ENCODE results near the gene CNTN4. TPM values are rescaled to one million over a fixed set of nuclear protein-coding genes. Genes with fewer than 3 reads are reported as not detected.

The CNTN4 gene
- polyA plus RNA-seq, 1 donor from 2014 or later = not detected

DNA sequence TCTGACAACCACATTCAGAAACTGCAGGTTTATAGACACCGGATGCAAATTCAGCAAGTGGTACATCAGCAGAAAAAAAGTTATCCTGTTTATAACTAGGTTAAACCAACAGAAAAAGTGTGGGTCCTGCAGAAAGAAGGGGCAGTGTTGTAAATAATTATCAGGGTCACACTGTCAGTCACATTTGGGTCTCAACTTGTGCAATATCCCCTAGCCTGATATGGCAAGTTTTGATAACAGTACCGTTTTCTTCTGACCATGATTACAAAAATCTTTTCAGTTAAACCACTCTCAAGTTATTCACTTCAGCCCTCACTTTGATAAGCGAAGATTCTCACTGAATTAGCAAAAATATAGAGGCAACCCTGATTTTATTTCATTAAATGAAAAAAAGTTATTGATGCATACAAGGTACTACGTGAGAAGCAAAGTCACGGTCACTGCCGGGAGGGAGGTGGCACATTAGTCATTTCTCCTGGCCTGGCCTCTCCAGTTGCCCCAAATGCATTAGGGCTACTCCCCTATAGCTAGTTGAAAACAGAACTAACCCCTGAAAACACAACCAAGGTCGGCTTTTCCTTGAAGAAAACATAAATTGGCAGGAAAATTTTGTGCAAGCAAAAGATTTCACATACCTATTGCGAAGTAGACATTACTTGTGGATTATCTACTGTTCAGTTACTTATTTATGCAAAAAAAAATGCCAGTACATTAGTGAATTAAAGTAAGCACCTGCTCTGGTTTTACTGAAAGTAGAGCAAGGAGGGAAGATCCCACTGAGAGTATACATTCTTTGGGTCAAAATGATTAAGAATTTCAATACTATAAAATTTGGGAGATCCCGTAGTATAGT is 982.9 kb downstream of the CNTN4 start:
- peak overlapping the region; percentile 4 to 79 (median 28) for H3K4me3 Mint-ChIP-seq
- no peaks in the 10 kb centered on the region for H3K27me3 Mint-ChIP-seq
- no peak overlapping the region for H3K27ac Mint-ChIP-seq
- no peaks in the 10 kb centered on the region for H3K9me3 Mint-ChIP-seq
- peaks cover 21 to 29% (median 26%) of the 10 kb centered on the region in 3 donors for H3K4me1 Mint-ChIP-seq
- H3K36me3 Mint-ChIP-seq = peaks cover 7% of the 10 kb centered on the region

DNA sequence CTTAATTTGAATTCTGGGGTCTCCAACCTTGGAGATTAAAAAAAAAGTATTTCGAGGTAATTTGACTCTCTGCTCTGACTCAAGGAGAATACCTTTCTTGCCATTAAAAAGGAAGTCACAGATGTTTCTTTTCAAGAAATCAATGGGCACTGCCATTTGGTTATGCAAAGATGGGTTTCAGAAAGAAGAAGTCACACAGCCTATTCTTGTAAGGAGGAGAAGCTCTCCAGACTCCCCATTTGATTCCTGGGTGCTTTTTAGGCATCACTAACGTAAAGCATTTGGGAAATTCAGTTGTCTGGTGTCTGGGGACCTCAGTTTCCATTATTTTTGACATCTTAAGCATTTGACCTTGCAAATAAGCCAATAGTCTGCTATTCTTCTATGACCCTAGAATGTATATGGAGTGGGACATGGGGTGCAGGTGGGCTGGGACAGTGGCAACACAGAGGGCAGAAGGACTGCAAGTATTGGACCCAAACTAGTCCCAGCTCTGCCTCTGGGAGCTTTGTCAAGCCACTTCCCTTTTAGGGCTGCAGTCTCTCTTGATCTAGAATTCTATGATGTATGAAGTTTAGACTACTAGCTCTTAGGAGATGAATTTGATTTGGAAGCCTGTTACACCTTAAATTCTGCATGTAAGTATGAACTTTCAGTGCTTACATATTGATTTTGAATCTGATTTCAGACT is 983.7 kb downstream of the CNTN4 start:
- peak overlapping the region in 1 of 3 donors; percentile 61 for H3K27ac Mint-ChIP-seq
- H3K4me3 Mint-ChIP-seq = peak overlapping the region; percentile 4 to 79 (median 28)
- H3K9me3 Mint-ChIP-seq = no peaks in the 10 kb centered on the region
- H3K27me3 Mint-ChIP-seq = no peaks in the 10 kb centered on the region
- peaks cover 23 to 29% (median 28%) of the 10 kb centered on the region in 3 donors for H3K4me1 Mint-ChIP-seq
- peaks cover 7% of the 10 kb centered on the region for H3K36me3 Mint-ChIP-seq

DNA sequence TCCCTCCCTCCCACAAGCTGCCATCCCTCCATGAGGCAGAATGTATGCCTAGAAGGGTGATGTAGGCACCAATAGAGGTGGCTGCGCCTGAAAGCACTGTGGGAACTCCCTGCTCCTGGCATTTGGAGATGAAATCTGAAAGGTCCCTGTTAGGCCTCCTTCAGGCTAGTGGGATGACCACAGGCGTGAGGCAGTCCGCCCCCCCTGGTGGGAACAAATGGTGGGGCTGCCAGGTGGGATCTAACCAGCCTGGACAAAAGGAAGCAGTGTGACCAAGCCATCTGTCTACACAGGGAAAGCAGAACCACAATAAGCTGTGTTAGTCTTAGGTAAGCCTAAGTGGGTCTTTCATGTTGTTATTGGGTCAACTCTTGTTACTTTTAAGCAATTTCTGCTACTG is 986.2 kb downstream of the CNTN4 start:
- H3K4me1 Mint-ChIP-seq = peaks cover 41 to 44% (median 44%) of the 10 kb centered on the region in 3 donors
- H3K27me3 Mint-ChIP-seq = no peaks in the 10 kb centered on the region
- H3K4me3 Mint-ChIP-seq = no peak overlapping the region
- H3K36me3 Mint-ChIP-seq = no peaks in the 10 kb centered on the region
- H3K9me3 Mint-ChIP-seq = no peaks in the 10 kb centered on the region
- no peak overlapping the region for H3K27ac Mint-ChIP-seq

DNA sequence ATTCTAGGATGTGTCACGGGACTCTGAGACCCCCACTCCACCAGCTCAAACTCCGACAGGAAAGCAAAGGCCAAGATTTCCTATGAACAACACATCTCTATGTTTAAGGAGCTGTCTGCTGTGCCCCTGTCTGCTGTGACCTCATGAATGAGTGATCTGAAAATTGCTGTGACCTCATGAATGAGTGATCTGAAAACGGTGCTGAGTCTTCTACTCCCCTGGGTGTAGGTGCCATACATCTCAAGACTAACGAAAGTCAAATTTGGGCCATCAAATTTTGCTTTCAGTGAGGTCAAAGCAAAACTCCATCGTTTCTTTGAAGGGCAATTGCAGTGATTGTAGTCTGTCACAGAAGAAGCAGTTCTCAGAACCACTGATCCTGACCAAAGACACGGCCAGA is 987.1 kb downstream of the CNTN4 start:
- H3K9me3 Mint-ChIP-seq = no peaks in the 10 kb centered on the region
- H3K36me3 Mint-ChIP-seq = peaks cover 1% of the 10 kb centered on the region
- no peak overlapping the region for H3K4me3 Mint-ChIP-seq
- H3K27ac Mint-ChIP-seq = no peak overlapping the region
- no peaks in the 10 kb centered on the region for H3K27me3 Mint-ChIP-seq
- H3K4me1 Mint-ChIP-seq = peaks cover 41 to 44% (median 44%) of the 10 kb centered on the region in 3 donors

DNA sequence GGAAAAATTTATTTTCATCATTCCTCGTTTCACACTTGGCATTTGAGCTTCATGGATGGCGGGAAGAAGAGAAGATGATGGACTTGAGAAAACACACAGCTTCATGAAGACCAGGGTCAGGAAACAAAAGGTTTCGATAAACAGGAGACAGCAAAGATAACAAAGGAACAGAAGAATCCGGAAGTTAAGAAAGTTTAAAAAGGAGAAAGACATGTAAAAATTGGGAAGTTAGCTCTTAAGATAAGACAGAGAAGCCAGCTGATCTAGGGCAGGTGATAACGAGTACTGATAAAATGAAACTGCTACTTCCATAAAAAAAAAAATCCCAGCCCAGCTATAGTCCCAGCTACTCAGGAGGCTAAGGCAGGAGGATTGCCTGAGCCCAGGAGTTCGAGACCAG is 987.6 kb downstream of the CNTN4 start:
- peaks cover 3% of the 10 kb centered on the region for H3K36me3 Mint-ChIP-seq
- H3K27ac Mint-ChIP-seq = no peak overlapping the region
- peaks cover 39 to 42% (median 42%) of the 10 kb centered on the region in 3 donors for H3K4me1 Mint-ChIP-seq
- H3K9me3 Mint-ChIP-seq = no peaks in the 10 kb centered on the region
- no peaks in the 10 kb centered on the region for H3K27me3 Mint-ChIP-seq
- no peak overlapping the region for H3K4me3 Mint-ChIP-seq

DNA sequence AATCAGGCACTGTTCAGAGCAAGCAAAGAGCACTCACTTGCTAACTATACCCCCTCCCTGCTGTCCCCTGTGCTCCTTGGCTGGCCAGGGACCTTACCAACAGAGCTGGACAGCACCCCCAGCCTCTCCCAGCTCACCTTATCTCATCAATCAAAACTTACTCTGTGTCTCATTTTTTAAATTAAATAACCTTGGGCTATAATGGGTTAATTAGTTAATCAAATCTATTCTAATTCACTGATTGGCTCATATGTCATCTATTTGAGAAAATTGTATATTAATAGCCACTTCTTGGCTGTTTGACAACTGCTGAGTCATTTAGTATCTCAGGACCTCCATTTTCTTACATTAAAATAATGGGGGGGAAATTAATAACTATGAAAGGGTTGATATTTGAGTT is 988.6 kb downstream of the CNTN4 start:
- peaks cover 3% of the 10 kb centered on the region for H3K36me3 Mint-ChIP-seq
- H3K4me1 Mint-ChIP-seq = peaks cover 29 to 33% (median 31%) of the 10 kb centered on the region in 3 donors
- H3K27ac Mint-ChIP-seq = no peak overlapping the region
- H3K9me3 Mint-ChIP-seq = no peaks in the 10 kb centered on the region
- H3K4me3 Mint-ChIP-seq = no peak overlapping the region
- no peaks in the 10 kb centered on the region for H3K27me3 Mint-ChIP-seq

DNA sequence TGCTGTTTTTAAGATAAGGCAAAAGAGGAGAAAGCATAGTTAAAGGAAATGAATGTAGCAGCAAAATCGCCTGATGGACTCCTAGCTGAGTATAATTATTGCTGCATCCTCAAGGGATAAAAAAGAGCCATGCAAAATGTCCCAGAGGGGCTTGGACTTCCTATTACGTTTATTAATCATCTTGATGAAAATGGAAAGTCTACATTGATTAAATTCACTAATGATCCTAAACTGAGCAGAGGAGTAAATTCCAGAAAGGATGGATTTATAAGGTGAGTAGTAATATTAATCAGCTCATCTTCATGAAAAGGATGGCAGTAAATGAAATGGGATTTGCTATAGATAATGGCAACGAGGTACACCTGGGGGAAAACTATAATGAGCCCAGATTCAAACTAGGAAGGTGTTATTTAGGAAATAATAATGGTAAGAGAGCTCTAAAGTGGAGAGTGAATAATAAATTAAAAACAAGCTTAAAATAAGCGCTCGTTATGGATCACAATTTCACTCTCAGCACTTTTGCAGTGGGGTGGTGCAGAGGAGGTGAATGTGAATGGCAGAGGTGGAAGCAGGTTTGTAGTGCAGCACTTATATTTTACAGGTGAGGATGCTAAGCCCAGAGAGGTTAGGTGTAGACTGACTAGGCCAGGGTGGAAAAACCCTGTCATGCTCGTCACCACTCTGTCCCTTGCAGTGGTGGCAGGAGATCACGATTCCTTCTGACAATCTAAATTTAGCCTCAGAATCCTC is 989.2 kb downstream of the CNTN4 start:
- peaks cover 3% of the 10 kb centered on the region for H3K27me3 Mint-ChIP-seq
- H3K27ac Mint-ChIP-seq = no peak overlapping the region
- H3K9me3 Mint-ChIP-seq = no peaks in the 10 kb centered on the region
- H3K36me3 Mint-ChIP-seq = peaks cover 3% of the 10 kb centered on the region
- H3K4me1 Mint-ChIP-seq = peaks cover 23 to 27% (median 26%) of the 10 kb centered on the region in 3 donors
- peak overlapping the region in 1 of 4 donors; percentile 34 for H3K4me3 Mint-ChIP-seq

DNA sequence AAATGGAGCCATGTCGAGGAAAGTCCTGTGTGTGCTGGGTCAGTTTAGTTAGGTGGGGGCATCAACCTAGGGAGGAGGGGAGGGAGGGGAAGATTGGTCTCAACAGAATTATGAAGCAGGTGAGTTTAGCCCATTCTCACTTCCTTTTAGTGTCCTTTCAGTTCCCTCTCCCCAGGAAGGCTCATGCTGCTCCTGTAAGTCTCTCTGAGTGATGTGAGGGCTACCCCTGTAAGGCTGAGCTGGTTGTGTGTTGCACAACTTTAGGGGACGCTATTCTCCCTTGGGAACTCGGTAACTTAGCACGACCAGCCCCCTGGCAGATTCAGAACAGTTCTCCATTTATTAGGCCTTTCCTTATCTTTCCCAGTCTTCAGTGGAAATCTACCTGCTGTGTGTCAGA is 990.4 kb downstream of the CNTN4 start:
- H3K27ac Mint-ChIP-seq = peak overlapping the region in 1 of 3 donors; percentile 85
- H3K27me3 Mint-ChIP-seq = peaks cover 4% of the 10 kb centered on the region
- H3K4me3 Mint-ChIP-seq = peak overlapping the region in 2 of 4 donors; percentile 13 to 82
- H3K9me3 Mint-ChIP-seq = no peaks in the 10 kb centered on the region
- H3K36me3 Mint-ChIP-seq = peaks cover 3% of the 10 kb centered on the region
- peaks cover 20 to 23% (median 23%) of the 10 kb centered on the region in 3 donors for H3K4me1 Mint-ChIP-seq

DNA sequence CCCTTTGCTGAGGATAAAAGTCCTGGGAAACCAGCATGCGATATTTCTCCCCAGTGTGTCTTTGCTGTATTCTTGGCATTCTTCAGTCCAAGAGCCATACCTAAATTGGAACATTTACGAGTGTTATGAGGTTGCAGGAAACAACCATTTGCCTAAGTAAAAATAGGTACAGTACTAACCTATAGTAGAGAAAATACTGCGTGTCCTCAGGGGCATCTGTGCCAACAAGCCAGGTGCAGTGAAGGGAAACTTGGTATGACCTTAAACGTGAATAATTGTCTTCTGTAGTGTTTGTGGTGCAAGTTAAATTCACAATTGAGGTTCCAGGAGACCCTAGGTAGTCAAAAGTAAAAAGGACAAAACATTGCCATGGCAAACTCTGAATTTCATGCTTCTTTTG is 999.3 kb downstream of the CNTN4 start:
- Mint-ChIP-seq H3K27ac (no peak overlapping the region), H3K27me3 (peaks cover 5% of the 10 kb centered on the region), H3K9me3 (no peaks in the 10 kb centered on the region), H3K36me3 (peaks cover 3% of the 10 kb centered on the region), H3K4me3 (peak overlapping the region in 2 of 4 donors; percentile 49 to 82), H3K4me1 (peaks cover 6 to 37% (median 22%) of the 10 kb centered on the region in 3 donors)

DNA sequence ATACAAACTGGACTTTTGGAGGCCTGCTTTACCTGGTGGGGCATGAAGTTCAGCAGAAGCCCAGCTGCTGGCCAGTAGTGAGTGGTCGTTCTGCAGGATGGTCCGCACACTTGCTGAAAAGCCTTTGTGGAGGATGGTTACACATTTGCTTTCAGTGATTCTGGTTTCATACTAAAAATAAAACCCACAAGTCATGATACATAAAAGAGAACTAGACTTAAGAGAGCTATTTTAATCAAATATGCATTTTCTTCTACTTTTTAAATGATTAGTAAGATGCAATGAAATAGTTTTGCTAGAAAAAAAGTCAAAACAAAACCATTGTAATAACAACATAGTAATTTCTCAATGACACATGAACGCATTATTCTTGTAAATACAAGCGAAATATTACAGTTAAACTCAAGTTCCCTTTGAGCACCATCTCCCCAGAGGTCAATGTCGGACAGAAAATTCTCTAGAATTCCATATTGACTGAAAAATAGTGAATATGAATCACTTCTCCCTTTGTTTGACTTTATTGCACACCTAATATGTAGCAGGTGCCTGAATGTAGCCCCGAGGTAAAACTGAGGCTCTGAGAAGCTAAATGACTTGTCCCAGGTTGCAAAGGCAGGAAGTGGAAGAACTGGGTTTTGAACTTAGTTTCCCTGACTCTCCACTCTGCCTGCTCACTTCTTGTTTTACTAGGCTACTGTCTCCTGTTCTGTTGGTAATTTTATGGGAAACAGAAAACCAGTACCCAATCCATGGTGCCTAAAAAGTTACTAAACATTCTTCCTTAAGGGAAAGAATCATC is 1003.2 kb downstream of the CNTN4 start:
- peaks cover 6% of the 10 kb centered on the region for H3K27me3 Mint-ChIP-seq
- peak overlapping the region in 1 of 4 donors; percentile 30 for H3K4me3 Mint-ChIP-seq
- peaks cover 15 to 41% (median 27%) of the 10 kb centered on the region in 3 donors for H3K4me1 Mint-ChIP-seq
- peaks cover 3% of the 10 kb centered on the region for H3K36me3 Mint-ChIP-seq
- H3K9me3 Mint-ChIP-seq = no peaks in the 10 kb centered on the region
- peak overlapping the region in 1 of 3 donors; percentile 45 for H3K27ac Mint-ChIP-seq

DNA sequence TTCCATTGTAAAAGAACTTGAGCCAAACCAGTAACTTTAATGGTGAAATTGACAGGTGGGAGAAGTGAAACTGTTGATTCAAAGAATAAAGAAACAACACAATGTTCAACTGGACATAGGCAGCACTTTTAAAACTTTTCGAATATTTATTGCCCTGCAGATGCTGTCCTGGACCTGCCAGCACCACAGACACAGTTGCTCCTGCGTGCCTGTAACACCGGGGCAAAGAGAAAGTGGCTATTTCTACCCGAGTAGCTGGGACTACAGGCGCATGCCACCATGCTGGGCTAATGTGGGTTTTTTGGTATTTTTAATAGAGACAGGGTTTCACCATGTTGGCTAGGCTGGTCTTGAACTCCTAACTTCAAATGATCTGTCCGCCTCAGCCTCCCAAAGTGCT is 1004.1 kb downstream of the CNTN4 start:
- peak overlapping the region in 1 of 4 donors; percentile 2 for H3K4me3 Mint-ChIP-seq
- H3K27me3 Mint-ChIP-seq = peaks cover 4% of the 10 kb centered on the region
- peaks cover 3% of the 10 kb centered on the region for H3K36me3 Mint-ChIP-seq
- H3K27ac Mint-ChIP-seq = no peak overlapping the region
- H3K9me3 Mint-ChIP-seq = no peaks in the 10 kb centered on the region
- H3K4me1 Mint-ChIP-seq = peaks cover 16 to 38% (median 28%) of the 10 kb centered on the region in 3 donors

DNA sequence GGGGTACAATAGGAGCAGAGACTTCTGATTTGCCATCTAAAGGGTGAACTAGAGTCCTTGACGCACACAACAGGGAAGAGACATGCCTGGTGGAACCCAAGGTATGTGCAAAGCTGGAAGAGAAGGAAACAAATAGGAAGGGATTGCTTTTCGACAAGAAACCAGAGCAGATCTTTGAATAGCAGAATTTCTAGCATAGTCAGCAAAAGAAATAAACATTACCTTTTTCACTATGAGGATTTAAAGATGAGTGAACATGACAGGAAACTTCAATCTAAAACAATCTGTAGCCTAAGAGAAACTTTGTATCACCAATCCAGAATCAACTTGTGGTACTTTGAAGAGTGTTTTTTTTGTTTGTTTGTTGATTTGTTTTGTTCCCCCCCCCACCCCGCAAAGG is 1006.6 kb downstream of the CNTN4 start:
- H3K9me3 Mint-ChIP-seq = no peaks in the 10 kb centered on the region
- peak overlapping the region in 1 of 3 donors; percentile 20 for H3K27ac Mint-ChIP-seq
- H3K27me3 Mint-ChIP-seq = peaks cover 4% of the 10 kb centered on the region
- peaks cover 24 to 42% (median 36%) of the 10 kb centered on the region in 3 donors for H3K4me1 Mint-ChIP-seq
- H3K4me3 Mint-ChIP-seq = peak overlapping the region in 2 of 4 donors; percentile 2 to 6
- no peaks in the 10 kb centered on the region for H3K36me3 Mint-ChIP-seq

DNA sequence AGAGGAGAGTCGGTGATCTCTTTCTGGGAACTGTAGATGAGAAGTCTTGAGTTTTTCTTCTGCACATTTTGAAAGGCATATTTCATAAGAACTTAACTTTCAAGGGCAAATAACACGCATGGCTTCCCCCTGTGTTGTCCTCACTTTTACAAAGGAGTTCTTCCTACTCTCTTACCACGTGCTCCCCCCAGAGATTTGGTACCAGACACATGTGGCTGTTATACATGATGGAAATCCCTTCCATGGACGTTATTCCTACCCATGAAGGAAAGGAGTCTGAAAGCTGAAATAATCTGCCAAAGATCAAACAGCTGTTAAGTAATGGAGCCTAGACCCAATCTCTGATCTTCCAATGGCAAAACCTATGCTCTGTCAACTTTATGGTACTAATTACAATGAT is 1007.1 kb downstream of the CNTN4 start:
- Mint-ChIP-seq H3K27me3 (peaks cover 4% of the 10 kb centered on the region), H3K9me3 (no peaks in the 10 kb centered on the region), H3K27ac (peak overlapping the region in 1 of 3 donors; percentile 11), H3K4me3 (peak overlapping the region in 3 of 4 donors; percentile 2 to 32 (median 6)), H3K4me1 (peaks cover 30 to 48% (median 41%) of the 10 kb centered on the region in 3 donors), H3K36me3 (no peaks in the 10 kb centered on the region)

DNA sequence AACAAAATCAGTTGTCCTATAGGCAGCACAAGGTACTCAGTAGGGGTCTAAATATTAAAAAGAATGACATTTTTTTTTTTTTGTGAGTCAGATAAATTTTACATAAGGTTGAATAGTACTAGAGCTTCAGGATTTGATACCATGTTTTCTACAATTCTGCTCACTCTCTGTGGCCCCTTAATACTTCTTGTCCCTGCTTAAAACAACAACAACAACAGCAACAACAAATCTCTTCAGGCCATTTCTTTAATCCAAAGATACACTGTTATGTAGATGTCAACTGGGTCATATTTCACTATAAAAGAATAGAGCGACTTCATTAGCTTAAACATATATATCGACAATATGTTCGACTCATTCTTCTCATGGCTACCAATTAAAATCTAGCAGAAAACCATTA is 1008.5 kb downstream of the CNTN4 start:
- Mint-ChIP-seq H3K27ac (peak overlapping the region in 1 of 3 donors; percentile 60), H3K36me3 (no peaks in the 10 kb centered on the region), H3K9me3 (no peaks in the 10 kb centered on the region), H3K27me3 (peaks cover 4% of the 10 kb centered on the region), H3K4me1 (peaks cover 34 to 45% (median 41%) of the 10 kb centered on the region in 3 donors), H3K4me3 (peak overlapping the region in 2 of 4 donors; percentile 53 to 55)
